ENCODE measurements around the gene SYMPK. TPM values are rescaled to one million over a fixed set of nuclear protein-coding genes. Genes with fewer than 3 reads are reported as not detected.
A peak's percentile ranks its signal among the peaks of the same experiment; 100 is the strongest.

The SYMPK gene
- total RNA-seq, 2 donors from 2014 or later, result 41.2 to 44.6 TPM

GRCh38 chr19:45791744-45792469, 71.0 kb downstream of the SYMPK start:
- intact Hi-C loops (cut with DNase I), result loop anchor here in 1 of 2 donors (10.0 kb wide), 1 partner anchor 77 kb away; no protein-coding TSS in a partner anchor

DNA sequence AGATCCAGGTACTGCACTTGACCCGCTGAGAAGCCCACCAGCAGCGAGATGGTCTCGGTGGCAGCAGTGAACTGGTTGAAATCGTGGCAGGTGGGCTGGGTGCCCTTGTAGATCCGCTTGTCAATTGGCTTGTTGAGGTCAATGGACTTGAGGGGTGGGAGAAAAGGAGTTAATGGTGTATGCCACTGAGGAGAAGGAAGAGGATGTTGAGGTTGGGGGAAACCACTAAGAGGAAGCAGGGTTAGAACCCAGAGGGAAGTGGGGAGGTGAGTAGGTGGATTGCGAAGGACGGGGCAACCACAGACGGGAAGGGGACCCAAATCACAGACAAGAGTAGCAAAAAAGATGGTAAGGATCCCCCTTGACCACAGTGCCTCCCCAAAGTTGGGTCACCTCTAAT, 72.0 kb downstream of the SYMPK start:
- intact Hi-C loops (cut with DNase I), result loop anchor here in 1 of 2 donors (10.0 kb wide), 1 partner anchor 76 kb away; no protein-coding TSS in a partner anchor
- DNase-seq (ENCODE audit: low spot score), result no peak

More at GRCh38 chr19:45791744-45792469, 71.0 kb downstream of the SYMPK start:
- DNase-seq (ENCODE audit: low spot score), result no peak

DNA sequence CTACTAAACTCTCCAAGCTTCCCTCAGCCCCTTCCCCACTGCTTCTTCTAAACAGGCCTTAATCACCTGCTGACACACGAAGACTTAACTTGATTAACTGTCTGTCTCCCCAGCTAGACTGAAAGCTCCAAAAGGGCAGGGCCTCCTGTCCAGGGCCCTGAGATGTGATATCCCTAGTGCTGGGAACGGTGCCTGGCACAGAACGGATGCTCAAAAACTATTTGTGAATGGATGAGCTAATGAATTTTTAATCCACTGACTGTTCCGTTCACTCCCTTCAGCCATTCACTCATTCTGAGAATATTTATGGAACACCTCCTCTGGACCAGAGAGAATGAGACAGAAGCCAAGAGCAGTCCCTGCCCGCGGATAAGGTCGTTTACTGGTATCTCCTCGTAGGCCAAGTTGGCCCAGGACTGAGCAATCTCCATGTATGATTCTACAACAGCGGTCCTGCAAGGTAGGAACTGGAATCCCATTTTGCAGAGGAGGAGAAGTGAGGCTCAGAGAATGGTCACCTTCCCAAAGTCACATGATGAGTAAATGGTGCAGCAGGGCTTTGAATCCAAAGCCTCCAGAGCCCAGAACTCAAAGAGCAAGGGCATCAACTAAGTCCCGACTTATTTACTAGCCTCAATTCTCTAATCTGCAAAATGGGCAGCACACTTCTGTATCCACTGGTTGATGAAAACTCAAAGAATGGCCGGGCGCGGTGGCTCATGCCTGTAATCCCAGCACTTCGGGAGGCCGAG, 73.7 kb downstream of the SYMPK start:
- no peak for DNase-seq (ENCODE audit: low spot score)
- intact Hi-C loops (cut with DNase I), result no loop called here

DNA sequence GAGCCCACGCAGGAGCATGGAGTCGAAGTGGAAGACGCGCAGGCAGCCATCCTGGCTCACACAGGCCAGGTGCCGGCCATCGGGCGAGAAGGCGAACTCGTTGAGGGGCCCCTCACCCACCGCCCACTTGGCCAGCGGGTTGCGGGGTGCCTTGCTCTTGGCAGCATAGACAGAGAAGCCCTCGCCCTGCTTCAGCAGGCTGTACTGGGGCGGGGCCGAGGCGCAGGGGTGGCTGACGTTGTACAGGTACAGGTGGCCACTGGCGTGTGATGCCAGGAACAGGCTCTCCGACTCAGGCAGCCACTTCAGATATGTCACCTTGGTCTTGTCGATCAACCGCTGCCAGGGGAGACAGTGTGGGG, 76.4 kb downstream of the SYMPK start:
- DNase-seq (ENCODE audit: low spot score), result no peak
- intact Hi-C loops (cut with DNase I), result no loop called here

DNA sequence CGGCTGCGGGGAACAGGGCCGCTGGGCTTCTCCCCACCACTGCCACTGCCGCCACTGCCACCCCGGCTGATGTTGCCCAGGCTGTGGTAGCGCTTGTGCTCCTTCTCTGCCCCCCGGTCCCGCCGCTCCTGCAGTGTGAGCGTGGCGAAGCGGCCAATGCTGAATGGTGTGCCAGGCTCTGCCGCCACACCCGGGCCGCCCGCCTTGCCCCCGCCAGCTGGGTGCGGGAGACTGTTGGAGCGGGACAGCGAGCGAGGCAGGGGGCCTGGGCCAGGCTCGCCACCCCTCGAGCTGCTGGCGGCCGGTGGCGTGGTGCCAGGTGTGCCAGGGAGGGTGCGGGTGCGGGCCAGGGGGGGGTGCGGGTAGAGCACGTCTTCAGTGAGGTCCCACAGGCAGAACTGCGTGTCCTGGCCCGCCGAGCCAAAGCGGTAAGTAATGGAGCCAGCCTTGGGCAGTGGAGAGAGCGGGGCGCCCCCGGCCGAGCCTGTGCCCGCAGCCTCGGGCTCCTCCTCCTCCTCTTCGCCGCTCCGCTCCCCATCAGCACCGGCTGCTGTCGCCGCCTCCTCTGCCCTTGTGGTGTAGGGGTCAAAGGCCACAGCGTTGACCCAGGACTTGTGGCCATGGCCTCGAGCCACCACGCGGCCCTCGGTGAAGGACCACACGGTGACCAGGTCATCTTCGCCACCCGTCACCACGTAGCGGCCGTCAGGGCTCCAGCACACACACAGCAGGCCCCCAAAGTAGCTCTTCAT, 77.0 kb downstream of the SYMPK start:
- no peak for DNase-seq (ENCODE audit: low spot score)
- intact Hi-C loops (cut with DNase I), result no loop called here

- no peak for DNase-seq (ENCODE audit: low spot score)
- intact Hi-C loops (cut with DNase I), result no loop called here
Measured at GRCh38 chr19:45785097-45785496, 77.8 kb downstream of the SYMPK start.

DNA sequence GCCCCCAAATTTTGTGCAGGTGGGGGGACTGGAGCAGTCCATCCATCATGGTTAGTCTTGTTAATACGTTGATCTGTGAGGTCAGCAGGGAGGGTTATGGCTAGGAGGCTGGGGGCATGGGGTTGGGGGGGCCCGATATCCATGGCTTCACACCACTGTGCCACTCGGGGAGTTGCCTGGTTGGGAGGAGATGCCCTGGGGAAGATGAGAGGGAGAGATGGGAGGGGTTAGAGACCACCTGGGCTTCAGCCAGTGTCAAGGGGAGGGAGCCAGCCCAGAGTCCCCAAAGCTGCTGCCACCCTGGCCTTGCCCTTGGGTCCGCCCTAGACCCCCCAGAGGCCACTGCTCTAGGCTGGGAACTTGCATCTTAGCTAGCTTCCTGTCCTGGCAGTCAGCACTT, 78.9 kb downstream of the SYMPK start:
- no peak for DNase-seq (ENCODE audit: low spot score)
- intact Hi-C loops (cut with DNase I), result no loop called here

DNA sequence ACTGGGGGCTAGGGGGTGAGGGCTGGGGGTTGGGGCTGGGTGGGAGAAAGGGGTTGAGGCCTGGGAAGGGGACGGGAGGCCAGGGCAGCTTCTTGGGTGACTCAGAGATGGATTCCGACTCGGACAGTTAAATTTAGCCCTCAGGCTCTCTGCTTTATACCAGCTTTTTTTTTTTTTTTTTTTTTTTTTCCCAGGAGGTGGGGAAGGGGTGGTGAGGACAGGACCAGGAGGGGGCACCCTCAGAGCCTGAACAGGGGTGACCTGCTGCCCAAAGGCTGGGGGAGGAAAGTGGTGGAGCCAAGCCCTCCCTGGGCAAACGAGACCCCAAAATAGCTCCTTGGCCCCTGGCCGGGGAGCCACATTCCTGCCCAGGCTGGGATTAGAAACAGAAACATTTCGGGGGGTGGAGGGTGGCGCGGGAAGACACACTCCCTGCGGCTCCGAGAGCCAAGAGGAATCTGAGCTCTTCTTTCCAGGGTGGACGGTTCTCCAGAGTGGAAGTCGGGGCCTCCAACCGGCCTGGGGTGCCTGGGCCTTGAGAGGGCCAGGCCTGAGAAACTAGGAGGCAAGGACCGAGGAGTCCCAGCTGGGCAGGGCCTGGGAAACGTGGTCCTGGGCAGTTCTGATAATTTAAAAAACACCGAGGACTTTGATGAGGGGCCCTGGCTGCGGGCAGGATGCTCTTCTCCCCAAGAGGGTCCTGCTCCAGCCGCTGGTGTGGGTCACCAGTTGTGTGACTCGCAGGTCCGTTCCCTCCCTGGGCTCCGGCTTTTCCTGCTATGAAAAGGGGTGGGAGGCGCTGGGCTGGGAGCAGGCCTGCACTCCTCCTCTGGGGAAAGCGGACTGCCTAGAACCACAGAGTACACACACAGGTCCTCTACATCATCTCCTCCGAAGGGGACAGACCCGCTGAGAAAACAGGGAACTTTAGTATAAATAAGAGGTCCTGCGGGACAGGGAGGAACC, 79.8 kb downstream of the SYMPK start:
- intact Hi-C loops (cut with DNase I), result no loop called here
- peak; percentile 90 for DNase-seq (ENCODE audit: low spot score)

GRCh38 chr19:45782162-45782691, 80.7 kb downstream of the SYMPK start, which contains the start of gene DMPK:
TSS of gene DMPK (minus strand) at chr19:45782490. CDS start at chr19:45782352, 138 bp downstream.
- intact Hi-C loops (cut with DNase I), result no loop called here
- no peak for DNase-seq (ENCODE audit: low spot score)

GRCh38 chr19:45781214-45782161, 81.5 kb downstream of the SYMPK start:
- no peak for DNase-seq (ENCODE audit: low spot score)
- intact Hi-C loops (cut with DNase I), result no loop called here

- DNase-seq (ENCODE audit: low spot score), result no peak
- intact Hi-C loops (cut with DNase I), result no loop called here
Measured at GRCh38 chr19:45780448-45781213, 82.3 kb downstream of the SYMPK start.

- intact Hi-C loops (cut with DNase I), result no loop called here
- DNase-seq (ENCODE audit: low spot score), result no peak
Measured at GRCh38 chr19:45780146-45780447, 82.8 kb downstream of the SYMPK start.

GRCh38 chr19:45779231-45780145, 83.5 kb downstream of the SYMPK start:
- peak; percentile 96 for DNase-seq (ENCODE audit: low spot score)
- intact Hi-C loops (cut with DNase I), result no loop called here

- intact Hi-C loops (cut with DNase I), result no loop called here
- no peak for DNase-seq (ENCODE audit: low spot score)
Measured at GRCh38 chr19:45778010-45778661, 84.8 kb downstream of the SYMPK start.

GRCh38 chr19:45777395-45777961, 85.5 kb downstream of the SYMPK start:
- no peak for DNase-seq (ENCODE audit: low spot score)

More at GRCh38 chr19:45777395-45777961, 85.5 kb downstream of the SYMPK start:
- intact Hi-C loops (cut with DNase I), result no loop called here
